Activated gamma-delta T cell treated with anti-CD3 and anti-CD28 coated beads, Interleukin-2, amount 50 U/mL, for 16 hours (primary cell): Measurements from ENCODE around the gene SLAIN2.

Experiments used
- DNase-seq: peaks from one replicate; pipeline ENCODE4 v3.0.0-alpha.2; 2020; ENCODE audit warnings: low read depth

SLAIN2 gene

GRCh38 chr4:48334900-48335384 lies 6.4 kb upstream of the SLAIN2 start:
- no peak for DNase-seq

GRCh38 chr4:48336146-48336870 lies 5.0 kb upstream of the SLAIN2 start:
- no peak for DNase-seq

GRCh38 chr4:48337731-48338130 lies 3.6 kb upstream of the SLAIN2 start:
- DNase-seq: no peak

- no peak for DNase-seq
Observed at GRCh38 chr4:48339642-48340041, 1.7 kb upstream of the SLAIN2 start.

GRCh38 chr4:48340276-48340964 lies 909 bp upstream of the SLAIN2 start:
- DNase-seq: no peak

GRCh38 chr4:48341776-48342605 lies 662 bp downstream of the SLAIN2 start:
- peak; percentile 27 for DNase-seq

- no peak for DNase-seq
Observed at GRCh38 chr4:48342606-48342880, 1.2 kb downstream of the SLAIN2 start.

- no peak for DNase-seq
Observed at GRCh38 chr4:48343035-48343434, 1.7 kb downstream of the SLAIN2 start.

GRCh38 chr4:48343551-48343950 lies 2.2 kb downstream of the SLAIN2 start:
- DNase-seq: no peak

- DNase-seq: no peak
Observed at GRCh38 chr4:48345542-48345941, 4.2 kb downstream of the SLAIN2 start.

- no peak for DNase-seq
Observed at GRCh38 chr4:48346594-48346993, 5.3 kb downstream of the SLAIN2 start.

- DNase-seq: no peak
Observed at GRCh38 chr4:48347282-48347921, 6.1 kb downstream of the SLAIN2 start.

- DNase-seq: no peak
Observed at GRCh38 chr4:48350871-48351270, 9.5 kb downstream of the SLAIN2 start.

- no peak for DNase-seq
Observed at GRCh38 chr4:48352793-48353192, 11.5 kb downstream of the SLAIN2 start.

GRCh38 chr4:48356355-48356754 lies 15.0 kb downstream of the SLAIN2 start:
- no peak for DNase-seq

GRCh38 chr4:48360285-48361011 lies 19.1 kb downstream of the SLAIN2 start:
- DNase-seq: no peak

- no peak for DNase-seq
Observed at GRCh38 chr4:48361012-48361400, 19.7 kb downstream of the SLAIN2 start.

GRCh38 chr4:48366611-48367010 lies 25.3 kb downstream of the SLAIN2 start:
- no peak for DNase-seq

- no peak for DNase-seq
Observed at GRCh38 chr4:48367016-48367415, 25.7 kb downstream of the SLAIN2 start.

- no peak for DNase-seq
Observed at GRCh38 chr4:48368389-48368788, 27.1 kb downstream of the SLAIN2 start.

- DNase-seq: no peak
Observed at GRCh38 chr4:48369248-48369647, 27.9 kb downstream of the SLAIN2 start.

GRCh38 chr4:48369771-48370170 lies 28.4 kb downstream of the SLAIN2 start:
- DNase-seq: no peak
